ENCODE measurements around the gene DEUP1.
"Not testable (repeated sequence)": the region's sequence is repeated elsewhere in the genome, so short reads cannot be mapped to it uniquely, and the experiment has no call there.

DEUP1 gene, protein sequence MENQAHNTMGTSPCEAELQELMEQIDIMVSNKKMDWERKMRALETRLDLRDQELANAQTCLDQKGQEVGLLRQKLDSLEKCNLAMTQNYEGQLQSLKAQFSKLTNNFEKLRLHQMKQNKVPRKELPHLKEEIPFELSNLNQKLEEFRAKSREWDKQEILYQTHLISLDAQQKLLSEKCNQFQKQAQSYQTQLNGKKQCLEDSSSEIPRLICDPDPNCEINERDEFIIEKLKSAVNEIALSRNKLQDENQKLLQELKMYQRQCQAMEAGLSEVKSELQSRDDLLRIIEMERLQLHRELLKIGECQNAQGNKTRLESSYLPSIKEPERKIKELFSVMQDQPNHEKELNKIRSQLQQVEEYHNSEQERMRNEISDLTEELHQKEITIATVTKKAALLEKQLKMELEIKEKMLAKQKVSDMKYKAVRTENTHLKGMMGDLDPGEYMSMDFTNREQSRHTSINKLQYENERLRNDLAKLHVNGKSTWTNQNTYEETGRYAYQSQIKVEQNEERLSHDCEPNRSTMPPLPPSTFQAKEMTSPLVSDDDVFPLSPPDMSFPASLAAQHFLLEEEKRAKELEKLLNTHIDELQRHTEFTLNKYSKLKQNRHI

DNA sequence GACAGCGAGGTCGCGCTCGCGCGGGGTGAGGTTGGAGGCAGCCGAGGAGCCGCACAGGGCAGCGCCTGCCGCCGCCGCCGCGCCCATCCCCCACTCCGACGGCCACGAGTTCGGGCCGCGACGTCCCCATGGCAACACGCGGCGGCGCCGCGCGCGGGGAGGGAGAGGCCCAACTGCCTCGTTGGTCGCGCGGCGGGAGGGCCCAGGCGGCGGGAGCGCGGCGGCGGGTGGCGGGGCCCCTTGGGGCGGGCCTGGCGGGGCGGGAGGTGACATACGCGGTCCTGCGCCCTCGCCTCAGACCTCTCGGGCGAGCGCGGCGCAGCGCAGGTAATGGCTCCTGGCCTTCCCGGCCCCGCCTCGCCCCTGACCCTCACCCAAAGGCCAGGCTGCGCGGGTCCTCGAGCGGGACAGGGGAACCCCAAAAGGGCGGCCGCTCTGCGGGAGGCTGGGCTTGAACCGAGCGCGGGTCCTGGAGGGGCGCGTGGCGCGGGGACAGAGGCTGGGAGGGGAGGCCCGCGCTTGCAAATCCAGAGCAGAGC is at the start of gene DEUP1:
Gene DEUP1 (plus strand): TSS at position 297 of the 539 bp plus-strand sequence. CDS start 1,518 bp downstream, outside the sequence.
- DNase-seq: peak in 1 of 2 donors; percentile 1

DNA sequence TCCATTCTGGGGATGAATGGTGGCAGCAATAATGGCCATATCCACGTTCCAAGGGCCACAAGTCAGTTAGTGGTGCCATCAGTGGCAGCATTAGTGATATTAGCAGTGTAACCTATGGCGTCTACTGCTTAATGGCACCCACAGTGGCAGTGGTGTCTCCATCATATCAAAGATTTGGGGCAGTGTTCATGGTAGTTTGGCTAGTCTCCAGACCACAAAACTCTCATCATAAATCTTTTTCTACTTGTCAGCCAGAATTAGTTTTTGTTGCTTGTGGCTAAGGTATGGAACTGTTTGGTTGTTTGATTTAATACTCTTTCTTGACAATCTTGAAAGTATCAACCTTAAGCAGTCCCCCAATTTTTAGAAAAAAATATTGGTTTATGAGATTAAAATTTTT is 45.1 kb upstream of the DEUP1 start:
- no peak for DNase-seq

DNA sequence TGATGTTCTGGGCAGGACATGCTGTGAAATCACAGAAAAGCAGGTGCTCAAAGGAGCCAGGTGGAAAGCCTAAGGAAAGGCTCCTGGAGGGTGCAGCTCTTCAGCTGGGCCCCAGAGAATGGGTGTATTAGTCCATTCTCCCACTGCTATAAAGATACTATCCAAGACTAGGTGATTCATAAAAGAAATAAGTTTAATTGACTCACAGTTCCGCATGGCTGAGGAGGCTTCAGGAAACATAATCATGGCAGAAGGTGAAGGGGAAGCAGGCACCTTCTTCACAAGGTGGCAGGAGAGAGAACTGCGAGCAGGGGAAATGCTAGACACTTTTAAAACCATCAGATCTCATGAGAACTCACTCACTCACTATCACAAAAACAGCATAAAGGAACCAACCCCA is 43.1 kb upstream of the DEUP1 start:
- DNase-seq: no peak

DNA sequence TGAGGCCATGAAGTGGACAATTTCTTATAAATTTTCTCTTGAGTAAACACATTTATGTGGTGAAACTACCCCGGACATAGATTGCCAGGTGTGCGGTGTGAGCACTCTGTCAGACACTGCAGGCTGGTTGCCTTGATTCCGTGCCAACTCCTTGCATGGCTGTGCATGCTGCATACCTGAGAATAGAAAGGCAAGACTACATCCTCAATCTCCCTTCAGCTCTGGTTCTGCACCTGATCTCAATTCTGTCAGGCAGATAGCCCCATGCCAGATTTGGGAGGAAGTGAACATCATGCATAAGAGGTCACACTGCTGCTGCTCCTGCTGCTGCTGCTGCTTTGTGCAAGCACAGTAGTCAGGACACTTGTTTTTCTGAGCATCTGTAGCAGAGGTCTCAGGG is 42.5 kb upstream of the DEUP1 start:
- no peak for DNase-seq

- DNase-seq: no peak
Measured at GRCh38 chr11:93288767-93289166, 41.8 kb upstream of the DEUP1 start.

GRCh38 chr11:93289782-93290463 is 40.6 kb upstream of the DEUP1 start:
- no peak for DNase-seq

- DNase-seq: no peak
Measured at GRCh38 chr11:93291110-93291509, 39.4 kb upstream of the DEUP1 start.

DNA sequence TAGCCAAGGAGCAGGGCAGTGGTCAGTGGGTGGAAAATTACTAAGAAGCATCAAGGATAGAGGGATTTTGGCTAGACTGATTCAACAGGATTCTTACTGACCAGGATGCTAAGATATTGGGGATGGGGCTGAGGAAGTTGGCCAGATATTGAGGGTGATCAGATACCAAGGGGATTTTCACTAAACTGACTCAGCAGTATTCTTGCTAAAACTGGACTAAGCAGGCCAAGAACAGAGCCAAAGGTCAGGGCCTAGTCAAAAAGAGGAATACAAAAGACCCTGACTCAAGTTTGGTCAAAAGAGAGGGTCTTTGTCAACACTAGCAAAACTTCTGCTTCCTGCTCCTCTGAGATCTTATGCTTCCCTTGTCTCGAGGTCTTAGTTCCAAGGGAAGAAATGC is 38.6 kb upstream of the DEUP1 start:
- DNase-seq: no peak

DNA sequence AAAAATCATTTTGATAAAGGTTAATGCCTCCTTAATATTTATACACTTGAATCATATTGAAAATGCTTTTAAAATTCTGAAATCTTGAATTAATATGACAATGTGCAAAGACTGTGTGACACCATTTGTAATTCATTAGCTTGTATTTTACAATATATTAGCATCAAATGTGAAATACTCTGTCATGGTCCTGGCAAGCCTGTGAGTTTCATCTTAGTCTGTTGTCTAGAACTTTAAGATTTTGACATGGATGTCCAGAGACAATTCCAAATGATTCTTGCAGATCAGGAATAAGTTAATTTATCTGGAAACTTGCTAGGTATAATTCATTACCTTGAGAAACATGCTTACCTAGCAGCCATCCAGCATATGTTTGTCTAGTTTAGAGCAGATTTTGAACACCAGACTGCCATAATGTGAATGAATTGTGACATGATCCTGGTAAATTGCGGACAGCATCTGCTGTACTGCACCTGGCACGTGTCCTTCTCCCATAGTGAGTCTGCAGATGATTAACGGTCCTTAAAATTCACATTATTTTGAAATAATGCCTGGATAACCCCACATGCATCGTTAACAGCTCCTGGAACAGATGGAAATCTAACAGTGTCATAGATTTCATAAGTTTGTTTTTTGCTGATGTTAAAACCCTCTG is 34.5 kb upstream of the DEUP1 start:
- DNase-seq: no peak

GRCh38 chr11:93303689-93304088 is 26.9 kb upstream of the DEUP1 start:
- no peak for DNase-seq

DNA sequence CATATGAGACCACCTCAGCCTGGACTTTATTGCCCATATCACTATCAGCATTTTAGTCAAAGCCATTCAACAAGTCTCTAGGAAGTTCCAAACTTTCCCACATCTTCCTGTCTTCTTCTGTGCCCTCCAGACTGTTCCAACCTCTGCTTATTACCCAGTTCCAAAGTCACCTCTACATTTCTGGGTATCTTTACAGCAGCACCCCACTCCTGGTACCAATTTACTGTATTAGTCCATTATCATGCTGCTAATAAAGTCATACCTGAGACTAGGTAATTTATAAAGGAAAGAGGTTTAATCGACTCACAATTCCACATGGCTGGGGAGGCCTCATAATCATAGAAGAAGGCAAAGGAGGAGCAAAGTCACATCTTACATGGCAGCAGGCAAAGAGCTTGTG is 16.1 kb upstream of the DEUP1 start:
- DNase-seq: not testable (repeated sequence)

DNA sequence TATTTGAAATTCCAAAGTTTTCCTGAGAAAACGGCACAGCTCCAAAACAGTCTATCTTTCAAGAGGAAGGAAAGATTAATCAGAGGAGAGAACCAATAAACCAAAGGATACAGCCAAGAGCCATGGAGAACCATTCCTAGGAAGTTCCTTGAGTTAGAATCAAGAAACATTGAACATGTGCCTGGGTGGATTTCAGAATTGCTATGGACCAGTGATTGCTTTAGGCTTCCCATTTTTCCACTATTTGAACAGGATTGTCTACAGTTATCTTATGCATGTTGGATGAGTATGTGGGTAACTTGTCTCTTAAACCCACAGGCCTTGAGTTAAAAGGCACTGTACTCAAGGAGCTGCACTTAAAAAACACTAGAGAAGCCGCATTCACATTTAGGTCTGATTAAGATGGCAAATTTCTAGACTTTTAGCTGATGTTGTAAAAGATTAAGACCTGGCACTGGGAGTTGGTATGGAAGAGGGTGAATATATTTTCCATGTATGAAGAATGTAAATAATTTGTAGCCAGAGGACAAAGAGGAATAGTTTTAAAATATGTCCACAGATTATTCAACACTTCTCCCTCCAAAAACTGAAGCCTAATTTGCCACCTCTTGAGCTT is 11.2 kb upstream of the DEUP1 start:
- DNase-seq: no peak

- no peak for DNase-seq
Measured at GRCh38 chr11:93320230-93320629, 10.3 kb upstream of the DEUP1 start.

- DNase-seq: no peak
Measured at GRCh38 chr11:93322207-93322606, 8.3 kb upstream of the DEUP1 start.

- DNase-seq: no peak
Measured at GRCh38 chr11:93323747-93324146, 6.8 kb upstream of the DEUP1 start.

- DNase-seq: no peak
Measured at GRCh38 chr11:93324500-93324899, 6.0 kb upstream of the DEUP1 start.

GRCh38 chr11:93326681-93327080 is 3.9 kb upstream of the DEUP1 start:
- no peak for DNase-seq

DNA sequence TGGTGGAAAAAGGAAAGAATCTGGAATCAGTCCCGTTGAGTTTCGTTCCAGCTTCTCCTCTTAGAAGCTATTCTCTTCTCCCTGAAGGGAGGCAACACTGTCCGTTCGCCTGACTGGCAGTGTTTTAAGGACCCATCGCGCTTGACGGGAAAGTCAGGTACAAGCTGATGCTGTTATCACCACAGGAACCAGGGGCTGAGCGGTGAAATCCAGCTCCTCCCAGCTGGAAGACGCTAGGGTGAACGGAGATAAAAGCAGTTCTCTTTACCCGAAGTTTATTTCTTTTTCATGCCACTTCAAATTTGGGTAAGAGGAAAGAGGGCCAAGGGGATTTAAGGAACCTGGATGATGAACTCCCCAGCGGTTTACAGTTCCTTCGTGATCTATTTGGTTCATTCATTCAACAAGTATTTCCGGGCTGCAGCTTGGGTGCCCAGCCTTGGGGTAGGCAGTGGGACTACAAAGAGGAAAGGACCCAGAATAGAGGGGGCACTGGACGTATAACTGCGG is 551 bp upstream of the DEUP1 start:
- DNase-seq: no peak

DNA sequence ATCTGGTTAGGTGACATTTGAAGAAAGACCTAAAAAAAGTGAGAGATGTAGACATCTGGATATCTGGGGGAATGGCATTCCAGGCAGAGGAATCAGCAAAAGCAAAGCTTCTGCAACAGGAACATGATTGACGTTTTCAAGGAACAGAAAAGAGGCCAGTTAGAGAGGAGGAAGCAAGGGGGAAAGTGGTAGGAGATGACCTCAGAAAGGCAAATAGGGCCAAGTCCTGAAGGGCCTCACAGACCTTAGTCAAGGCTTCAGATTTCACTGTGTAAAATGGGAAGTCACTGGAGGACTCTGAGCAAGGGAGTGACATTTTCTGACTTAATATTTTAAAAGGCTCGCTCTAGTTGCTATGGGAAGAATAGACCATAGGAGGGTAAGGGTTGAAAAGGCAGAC is 9.7 kb downstream of the DEUP1 start:
- DNase-seq: no peak

DNA sequence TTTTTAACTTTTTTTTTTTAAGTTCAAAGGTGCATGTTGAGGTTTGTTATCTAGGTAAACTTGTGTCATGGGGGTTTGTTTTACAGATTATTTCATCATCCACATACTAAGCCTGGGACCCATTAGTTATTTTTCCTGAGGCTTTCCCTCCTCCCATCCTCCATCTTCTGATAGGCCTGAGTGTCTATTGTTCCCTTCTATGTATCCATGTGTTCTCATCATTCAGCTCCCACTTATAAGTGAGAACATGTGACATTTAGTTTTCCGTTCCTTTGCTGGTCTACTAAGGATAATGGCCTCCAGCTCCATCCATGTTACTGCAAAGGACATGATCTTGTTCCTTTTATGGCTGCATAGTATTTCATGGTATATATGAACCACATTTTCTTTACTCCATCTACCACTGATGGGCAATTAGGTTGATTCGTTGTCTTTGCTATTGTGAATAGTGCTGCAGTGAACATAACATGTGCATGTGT is 14.4 kb downstream of the DEUP1 start:
- DNase-seq: no peak

GRCh38 chr11:93348930-93349329 is 18.4 kb downstream of the DEUP1 start:
- DNase-seq: no peak

DNA sequence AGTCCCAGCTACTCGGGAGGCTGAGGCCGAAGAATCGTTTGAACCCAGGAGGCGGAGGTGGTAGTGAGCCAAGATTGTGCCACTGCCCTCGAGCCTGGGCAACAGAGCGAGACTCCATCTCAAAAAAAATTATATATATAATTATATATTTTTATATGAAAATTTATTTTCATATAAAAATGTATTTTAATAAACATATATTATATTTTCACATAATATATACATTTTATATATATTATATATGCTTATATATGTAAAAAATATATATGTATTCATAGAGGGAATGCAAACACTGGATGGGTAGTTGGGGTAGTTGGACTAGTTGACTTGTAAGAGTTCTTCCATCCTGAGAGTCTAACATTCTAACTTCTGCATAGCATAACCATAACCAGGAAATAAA is 20.3 kb downstream of the DEUP1 start:
- no peak for DNase-seq

Data from CD4-positive, alpha-beta T cell treated with Interleukin-1 beta for 1 hour (primary cell).